Measurements from ENCODE around the gene ENG. TPM values are rescaled to one million over a fixed set of nuclear protein-coding genes. Genes with fewer than 3 reads are reported as not detected.
A peak's percentile ranks its signal among the peaks of the same experiment; 100 is the strongest.

Gene ENG
- total and polyA plus RNA-seq, 8 donors = 4.0 to 58.5 (median 25.2) TPM

GRCh38 chr9:127802576-127803443 lies 51.6 kb downstream of the ENG start, which contains the start of gene FPGS:
Gene FPGS, plus strand, starts transcription at chr9:127802882. Its CDS starts 43 bp downstream, at chr9:127802925.
- intact Hi-C loops (cut with DNase I; ENCODE audit: low total_unique reads) = loop anchor here (10.0 kb wide), 1 partner anchor 62 kb away; no protein-coding TSS in a partner anchor
- peak within 1 kb of the TSS; percentile 54 to 72 (median 58) for H3K4me3 ChIP-seq
- H3K9me3 ChIP-seq = no peaks in the 10 kb centered on the region
- H3K4me1 ChIP-seq = peaks cover 30 to 63% (median 37%) of the 10 kb centered on the region in 4 donors
- DNase-seq = peak; percentile 89 to 96
- H3K36me3 ChIP-seq = peaks cover 21 to 32% (median 26%) of the 10 kb centered on the region in 4 donors
- peak within 1 kb of the TSS; percentile 93 to 99 (median 96) for H3K27ac ChIP-seq
- WGBS, 5 donors = 0 to 1% (median 1%) methylated on average over 37 to 83 of the region's 83 CpGs
- no peak for TF ChIP-seq CTCF (IDR thresholded peaks at IDR 0.05)
- TF ChIP-seq POLR2AphosphoS5 (IDR thresholded peaks at IDR 0.05) = peak; percentile 4 to 75 (median 63)
- TF ChIP-seq POLR2A (IDR thresholded peaks at IDR 0.05) = peak in 1 of 4 donors; percentile 48
- no peaks in the 10 kb centered on the region for H3K27me3 ChIP-seq

- no peaks in the 10 kb centered on the region for H3K27me3 ChIP-seq
- peak overlapping the region; percentile 54 to 72 (median 58) for H3K4me3 ChIP-seq
- H3K9me3 ChIP-seq = no peaks in the 10 kb centered on the region
- H3K36me3 ChIP-seq = peaks cover 14 to 24% (median 19%) of the 10 kb centered on the region in 4 donors
- intact Hi-C loops (cut with DNase I; ENCODE audit: low total_unique reads) = loop anchor here (10.0 kb wide), 1 partner anchor 63 kb away; no protein-coding TSS in a partner anchor
- WGBS, 5 donors = 23 to 30% (median 25%) methylated on average over 10 of the region's 10 CpGs
- TF ChIP-seq EP300 (IDR thresholded peaks at IDR 0.05) (no peak), POLR2A (IDR thresholded peaks at IDR 0.05) (no peak), CTCF (IDR thresholded peaks at IDR 0.05) (no peak), POLR2AphosphoS5 (IDR thresholded peaks at IDR 0.05) (peak in 1 of 3 donors; percentile 6)
- DNase-seq = peak in 1 of 2 donors; percentile 69
- H3K27ac ChIP-seq = peak overlapping the region; percentile 93 to 99 (median 96)
- peaks cover 30 to 67% (median 43%) of the 10 kb centered on the region in 4 donors for H3K4me1 ChIP-seq
Observed at GRCh38 chr9:127801955-127802575, 52.4 kb downstream of the ENG start.

GRCh38 chr9:127796852-127797370 lies 57.5 kb downstream of the ENG start:
- peak overlapping the region in 4 of 5 donors; percentile 1 to 40 (median 28) for H3K27ac ChIP-seq
- H3K9me3 ChIP-seq = no peaks in the 10 kb centered on the region
- DNase-seq = no peak
- no peaks in the 10 kb centered on the region for H3K27me3 ChIP-seq
- TF ChIP-seq POLR2AphosphoS5 (IDR thresholded peaks at IDR 0.05) (no peak), EP300 (IDR thresholded peaks at IDR 0.05) (no peak), POLR2A (IDR thresholded peaks at IDR 0.05) (no peak), CTCF (IDR thresholded peaks at IDR 0.05) (no peak)
- 35 to 44% (median 41%) methylated on average over 11 of the region's 11 CpGs for WGBS, 5 donors
- intact Hi-C loops (cut with DNase I; ENCODE audit: low total_unique reads) = no loop called here
- no peak overlapping the region for H3K4me3 ChIP-seq
- H3K36me3 ChIP-seq = peaks cover 5 to 24% (median 8%) of the 10 kb centered on the region in 4 donors
- H3K4me1 ChIP-seq = peaks cover 39 to 79% (median 52%) of the 10 kb centered on the region in 4 donors

- 33 to 43% (median 35%) methylated on average over 8 of the region's 8 CpGs for WGBS, 5 donors
- no peaks in the 10 kb centered on the region for H3K27me3 ChIP-seq
- no peaks in the 10 kb centered on the region for H3K9me3 ChIP-seq
- intact Hi-C loops (cut with DNase I; ENCODE audit: low total_unique reads) = no loop called here
- peak; percentile 54 to 58 for DNase-seq
- H3K4me3 ChIP-seq = no peak overlapping the region
- peak overlapping the region; percentile 1 to 40 (median 26) for H3K27ac ChIP-seq
- TF ChIP-seq POLR2AphosphoS5 (IDR thresholded peaks at IDR 0.05) = peak in 1 of 3 donors; percentile 14
- TF ChIP-seq POLR2A (IDR thresholded peaks at IDR 0.05) = no peak
- H3K4me1 ChIP-seq = peaks cover 37 to 73% (median 48%) of the 10 kb centered on the region in 4 donors
- peaks cover 10 to 30% (median 14%) of the 10 kb centered on the region in 4 donors for H3K36me3 ChIP-seq
Observed at GRCh38 chr9:127796225-127796813, 58.1 kb downstream of the ENG start.

Measured in stomach (tissue), 9 donors.